Neural progenitor cell (in vitro differentiated cells): Measurements from ENCODE around the gene TPT1. TPM values are rescaled to one million over a fixed set of nuclear protein-coding genes. Genes with fewer than 3 reads are reported as not detected.

Source experiments
- DNase-seq: peaks from one replicate; pipeline ENCODE4 v3.0.0-alpha.2; 2016; ENCODE audit warnings: low spot score
- H2AFZ ChIP-seq: fragments of 200-600 bp; sonication (generic); replicated peaks from 2 replicates; pipeline ENCODE4 v1.6.1; 2016; ENCODE audit warnings: antibody characterized with exemption
- H3F3A ChIP-seq: fragments of 200-600 bp; sonication (generic); 2 replicates; pipeline ENCODE4 v1.6.1; 2016; ENCODE audit warnings: antibody characterized with exemption, low read depth
- H3K27ac ChIP-seq: fragments of 200-600 bp; sonication (generic); 2 replicates; pipeline ENCODE4 v1.5.1; 2016; ENCODE audit warnings: mild to moderate bottlenecking
- H3K27me3 ChIP-seq: fragments of 200-600 bp; sonication (generic); 2 replicates; pipeline ENCODE4 v1.6.1; 2016; ENCODE audit warnings: mild to moderate bottlenecking, moderate library complexity
- H3K36me3 ChIP-seq: fragments of 200-600 bp; sonication (generic); 2 replicates; pipeline ENCODE4 v1.5.1; 2016
- H3K4me1 ChIP-seq: fragments of 200-600 bp; sonication (generic); 2 replicates; pipeline ENCODE4 v1.6.1; 2016; ENCODE audit warnings: mixed run types
- H3K4me2 ChIP-seq: fragments of 200-600 bp; sonication (generic); 2 replicates; pipeline ENCODE4 v1.6.1; 2016
- H3K4me3 ChIP-seq: fragments of 200-600 bp; sonication (generic); 2 replicates; pipeline ENCODE4 v1.5.1; 2016
- H3K79me2 ChIP-seq: fragments of 200-600 bp; sonication (generic); 2 replicates; pipeline ENCODE4 v1.6.1; 2016; ENCODE audit warnings: low read depth
- H3K9ac ChIP-seq: fragments of 200-600 bp; sonication (generic); 2 replicates; pipeline ENCODE4 v1.6.1; 2016
- H3K9me3 ChIP-seq: fragments of 200-600 bp; sonication (generic); 2 replicates; pipeline ENCODE4 v1.5.1; 2016; ENCODE audit warnings: low read depth
- H4K20me1 ChIP-seq: fragments of 200-600 bp; sonication (generic); 2 replicates; pipeline ENCODE4 v1.6.1; 2016; ENCODE audit warnings: low read depth
- H3K27ac Mint-ChIP-seq: 3 replicates; pipeline ENCODE4 v1.8.0; 2021; ENCODE audit warnings: mixed read lengths
- H3K27me3 Mint-ChIP-seq: 2 replicates; pipeline ENCODE4 v1.8.0; 2022; ENCODE audit warnings: low read depth, mild to moderate bottlenecking, inconsistent platforms, moderate library complexity, mixed read lengths; ENCODE audit not compliant: insufficient read depth
- H3K36me3 Mint-ChIP-seq: 3 replicates; pipeline ENCODE4 v1.8.0; 2021; ENCODE audit warnings: mixed read lengths
- H3K4me1 Mint-ChIP-seq: 3 replicates; pipeline ENCODE4 v1.8.0; 2021; ENCODE audit warnings: mixed read lengths
- H3K4me3 Mint-ChIP-seq: 3 replicates; pipeline ENCODE4 v1.8.0; 2021; ENCODE audit warnings: mild to moderate bottlenecking, moderate library complexity, mixed read lengths
- H3K9me3 Mint-ChIP-seq: 3 replicates; pipeline ENCODE4 v1.8.0; 2020; ENCODE audit warnings: mixed read lengths
- EZH2 ChIP-seq: fragments of 200-600 bp; sonication (generic); IDR thresholded peaks from 2 replicates; pipeline ENCODE4 v1.6.1; 2017; ENCODE audit warnings: antibody characterized with exemption, mild to moderate bottlenecking, moderate library complexity
- EZH2phosphoT487 ChIP-seq: fragments of 200-600 bp; sonication (generic); IDR thresholded peaks from 2 replicates; pipeline ENCODE4 v1.6.1; 2017; ENCODE audit warnings: antibody characterized with exemption
- total RNA-seq: library from RNA; depleted of rRNA; stranded (reverse); fragments of >200 nt; gene quantifications from 2 replicates; pipeline ENCODE4 v1.2.3, GENCODE V29; 2015; ENCODE audit warnings: low replicate concordance
- TF ChIP-seq, protein P1 (sequence below): fragments of 200-600 bp; sonication (generic); IDR thresholded peaks from 2 replicates; pipeline ENCODE4 v1.5.1; 2017; ENCODE audit warnings: antibody characterized with exemption, mild to moderate bottlenecking

The TPT1 gene
- total RNA-seq, 1 donor from 2014 or later: 4,951 TPM

DNA sequence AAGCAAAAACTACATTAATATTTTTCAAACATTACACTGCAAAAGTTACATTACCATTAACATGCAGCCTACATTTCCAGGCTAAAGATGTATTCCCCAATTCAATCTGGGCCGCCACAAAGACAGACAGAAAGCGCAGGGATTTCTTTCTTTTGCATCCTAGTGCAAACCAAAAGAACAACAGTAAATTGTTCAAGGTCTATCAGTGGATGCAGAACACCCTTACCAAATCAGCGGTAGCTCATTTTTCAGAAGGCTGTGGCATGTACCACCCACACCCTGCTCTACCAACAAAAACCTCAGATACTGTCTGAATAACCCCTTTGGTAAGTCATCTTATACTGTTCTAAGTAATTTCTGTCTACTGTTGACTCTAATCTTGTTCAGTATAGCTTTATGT lies 3.6 kb downstream of the TPT1 start:
- H3K36me3 ChIP-seq: peaks cover 27% of the 10 kb centered on the region
- H3K4me2 ChIP-seq: no peak overlapping the region
- H3K36me3 Mint-ChIP-seq: peaks cover 47% of the 10 kb centered on the region
- peaks cover 93% of the 10 kb centered on the region for H3F3A ChIP-seq
- DNase-seq: no peak
- H3K79me2 ChIP-seq: peaks cover 54% of the 10 kb centered on the region
- H2AFZ ChIP-seq: no peak overlapping the region
- H4K20me1 ChIP-seq: peaks cover 59% of the 10 kb centered on the region
- H3K4me3 Mint-ChIP-seq: no peak overlapping the region
- H3K27ac Mint-ChIP-seq: no peak overlapping the region
- no peak overlapping the region for H3K9ac ChIP-seq
- TF ChIP-seq EZH2phosphoT487 (no peak), EZH2 (no peak)
- TF ChIP-seq, protein P1, sequence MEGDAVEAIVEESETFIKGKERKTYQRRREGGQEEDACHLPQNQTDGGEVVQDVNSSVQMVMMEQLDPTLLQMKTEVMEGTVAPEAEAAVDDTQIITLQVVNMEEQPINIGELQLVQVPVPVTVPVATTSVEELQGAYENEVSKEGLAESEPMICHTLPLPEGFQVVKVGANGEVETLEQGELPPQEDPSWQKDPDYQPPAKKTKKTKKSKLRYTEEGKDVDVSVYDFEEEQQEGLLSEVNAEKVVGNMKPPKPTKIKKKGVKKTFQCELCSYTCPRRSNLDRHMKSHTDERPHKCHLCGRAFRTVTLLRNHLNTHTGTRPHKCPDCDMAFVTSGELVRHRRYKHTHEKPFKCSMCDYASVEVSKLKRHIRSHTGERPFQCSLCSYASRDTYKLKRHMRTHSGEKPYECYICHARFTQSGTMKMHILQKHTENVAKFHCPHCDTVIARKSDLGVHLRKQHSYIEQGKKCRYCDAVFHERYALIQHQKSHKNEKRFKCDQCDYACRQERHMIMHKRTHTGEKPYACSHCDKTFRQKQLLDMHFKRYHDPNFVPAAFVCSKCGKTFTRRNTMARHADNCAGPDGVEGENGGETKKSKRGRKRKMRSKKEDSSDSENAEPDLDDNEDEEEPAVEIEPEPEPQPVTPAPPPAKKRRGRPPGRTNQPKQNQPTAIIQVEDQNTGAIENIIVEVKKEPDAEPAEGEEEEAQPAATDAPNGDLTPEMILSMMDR: no peak
- no peak overlapping the region for H3K4me3 ChIP-seq
- no peak overlapping the region for H3K27ac ChIP-seq
- H3K4me1 Mint-ChIP-seq: peaks cover 30% of the 10 kb centered on the region
- no peaks in the 10 kb centered on the region for H3K27me3 ChIP-seq
- peaks cover 18% of the 10 kb centered on the region for H3K4me1 ChIP-seq
- peaks cover 5% of the 10 kb centered on the region for H3K27me3 Mint-ChIP-seq
- no peaks in the 10 kb centered on the region for H3K9me3 Mint-ChIP-seq
- H3K9me3 ChIP-seq: no peaks in the 10 kb centered on the region

DNA sequence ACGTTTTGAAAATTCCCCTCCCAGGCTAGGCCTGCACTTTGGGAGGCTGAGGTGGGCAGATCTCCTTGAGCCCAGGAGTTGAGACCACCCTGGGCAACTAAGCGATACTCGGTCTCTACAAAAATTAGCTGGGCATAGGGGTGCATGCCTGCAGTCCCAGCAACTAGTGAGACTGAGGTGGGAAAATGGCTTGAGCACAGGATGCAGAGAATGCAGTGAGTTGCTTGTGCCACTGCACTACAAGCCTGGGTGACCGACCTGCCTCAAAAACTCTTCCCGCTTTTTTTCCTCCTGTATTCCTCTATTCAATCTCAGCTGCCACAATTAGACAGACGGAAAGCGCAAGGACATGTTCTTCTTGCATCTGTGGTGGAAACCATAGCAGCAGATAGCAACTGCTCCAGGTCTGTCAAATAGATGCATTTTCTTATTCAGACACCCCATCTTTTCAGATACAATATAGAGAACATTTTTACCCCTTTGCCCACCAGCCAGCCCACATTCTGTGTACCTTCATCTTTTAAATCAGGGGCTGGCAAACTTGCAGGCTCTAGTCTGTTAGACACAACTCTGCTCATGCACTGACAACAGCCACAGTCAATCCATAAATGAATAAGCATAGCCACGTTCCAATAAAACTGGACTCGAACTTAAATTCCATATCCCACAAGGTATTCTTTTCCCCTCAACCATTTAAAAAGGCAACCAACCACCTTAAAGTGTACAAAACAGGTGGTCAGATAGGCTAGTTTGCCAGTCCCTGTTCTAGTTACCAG lies 4.8 kb downstream of the TPT1 start:
- no peaks in the 10 kb centered on the region for H3K27me3 ChIP-seq
- peak overlapping the region; percentile 13 for H3K27ac ChIP-seq
- Mint-ChIP-seq H3K27ac (no peak overlapping the region), H3K4me1 (peaks cover 32% of the 10 kb centered on the region), H3K4me3 (no peak overlapping the region), H3K27me3 (peaks cover 3% of the 10 kb centered on the region), H3K36me3 (peaks cover 47% of the 10 kb centered on the region), H3K9me3 (no peaks in the 10 kb centered on the region)
- H3K4me2 ChIP-seq: no peak overlapping the region
- H3F3A ChIP-seq: peaks cover 93% of the 10 kb centered on the region
- H3K4me3 ChIP-seq: no peak overlapping the region
- DNase-seq: no peak
- H3K79me2 ChIP-seq: peaks cover 45% of the 10 kb centered on the region
- H3K36me3 ChIP-seq: peaks cover 27% of the 10 kb centered on the region
- H2AFZ ChIP-seq: no peak overlapping the region
- H3K9ac ChIP-seq: no peak overlapping the region
- H3K4me1 ChIP-seq: peaks cover 15% of the 10 kb centered on the region
- TF ChIP-seq EZH2phosphoT487 (no peak), EZH2 (no peak)
- TF ChIP-seq, protein P1: no peak
- peaks cover 59% of the 10 kb centered on the region for H4K20me1 ChIP-seq
- H3K9me3 ChIP-seq: no peaks in the 10 kb centered on the region

DNA sequence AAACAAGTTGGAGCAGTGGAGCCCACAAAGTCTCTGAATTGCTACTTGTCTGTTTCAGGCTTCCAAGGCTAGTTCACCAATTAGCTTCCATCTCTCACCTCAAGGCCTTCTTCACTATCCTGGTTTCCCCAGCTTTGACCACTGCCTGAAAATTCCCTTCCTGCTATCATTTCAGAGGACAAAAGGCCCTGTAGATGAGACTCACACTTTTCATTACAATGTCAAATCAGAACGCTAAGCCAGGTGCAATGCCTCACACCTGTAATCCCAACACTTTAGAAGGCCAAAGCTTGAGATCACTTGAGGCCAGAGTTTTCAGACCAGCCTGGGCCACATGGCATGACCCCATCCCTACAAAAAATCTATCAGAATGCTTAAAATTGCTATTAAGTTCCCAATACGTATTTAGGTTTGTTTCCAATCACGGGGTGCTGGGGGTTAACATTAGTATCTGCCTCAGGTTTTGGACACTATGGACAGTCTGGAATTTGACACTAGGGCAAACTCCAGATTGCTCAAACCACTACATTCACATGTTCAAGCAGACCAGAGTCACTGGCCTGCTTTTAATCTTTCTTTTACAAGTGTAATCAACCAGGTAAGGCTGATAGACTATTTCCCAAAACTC lies 5.5 kb downstream of the TPT1 start:
- Mint-ChIP-seq H3K4me3 (no peak overlapping the region), H3K9me3 (no peaks in the 10 kb centered on the region), H3K36me3 (peaks cover 47% of the 10 kb centered on the region), H3K4me1 (peaks cover 33% of the 10 kb centered on the region), H3K27me3 (peaks cover 3% of the 10 kb centered on the region), H3K27ac (no peak overlapping the region)
- peaks cover 95% of the 10 kb centered on the region for H3F3A ChIP-seq
- H3K79me2 ChIP-seq: peaks cover 40% of the 10 kb centered on the region
- no peak overlapping the region for H2AFZ ChIP-seq
- no peak overlapping the region for H3K4me2 ChIP-seq
- H3K4me1 ChIP-seq: peaks cover 15% of the 10 kb centered on the region
- TF ChIP-seq, protein P1: no peak
- TF ChIP-seq EZH2: no peak
- no peak for TF ChIP-seq EZH2phosphoT487
- H4K20me1 ChIP-seq: peaks cover 59% of the 10 kb centered on the region
- H3K9ac ChIP-seq: no peak overlapping the region
- no peak for DNase-seq
- peak overlapping the region; percentile 13 for H3K27ac ChIP-seq
- peaks cover 27% of the 10 kb centered on the region for H3K36me3 ChIP-seq
- H3K27me3 ChIP-seq: no peaks in the 10 kb centered on the region
- no peaks in the 10 kb centered on the region for H3K9me3 ChIP-seq
- no peak overlapping the region for H3K4me3 ChIP-seq
